RCC 7860 (cell line): ENCODE measurements around the gene KRT5.

Experiments
- DNase-seq: peaks from one replicate; pipeline ENCODE4 v3.0.0-alpha.2; 2015; ENCODE audit warnings: low spot score
- FAIRE-seq: peaks from 2 replicates; lab custom pipeline; 2012; peaks lifted over from hg19 to GRCh38; lab: Jason Lieb, UNC

The KRT5 gene

DNA sequence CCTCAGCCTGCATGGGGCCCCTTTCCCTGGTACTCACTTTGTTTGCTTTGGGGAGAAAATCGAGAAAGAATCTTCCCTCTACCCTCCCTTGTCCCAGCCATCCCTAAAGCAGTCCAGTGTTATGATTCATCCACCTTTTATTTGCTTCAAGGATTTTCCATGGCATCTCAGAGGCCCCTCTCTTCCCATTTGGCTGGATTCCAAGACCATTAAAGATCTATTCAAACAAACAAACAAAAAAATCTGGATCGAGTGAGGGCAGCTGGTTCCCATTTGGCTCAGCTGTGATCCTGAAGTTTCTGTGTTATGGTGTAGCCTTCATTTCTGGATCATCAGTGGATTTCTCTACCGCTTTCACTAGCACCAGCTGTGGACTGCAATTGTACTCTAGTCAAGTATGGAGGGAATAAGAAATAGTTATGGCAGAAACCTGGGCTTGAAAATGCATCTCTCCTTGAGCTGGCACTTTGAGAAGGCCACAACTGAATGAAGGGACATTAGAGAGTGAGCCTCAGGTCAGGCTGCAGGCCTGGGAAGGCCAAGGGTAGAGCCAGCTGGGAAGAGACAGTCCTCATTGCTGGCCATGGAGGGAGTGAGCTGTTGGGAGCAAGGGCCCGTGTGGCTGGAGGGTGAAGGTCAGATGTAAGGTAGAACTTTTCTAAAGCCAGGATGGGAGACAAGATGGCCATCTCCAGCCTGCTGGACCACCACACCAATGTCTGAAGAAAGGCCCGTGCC, 19.1 kb upstream of the KRT5 start:
- DNase-seq (no peak), FAIRE-seq (no peak)

DNA sequence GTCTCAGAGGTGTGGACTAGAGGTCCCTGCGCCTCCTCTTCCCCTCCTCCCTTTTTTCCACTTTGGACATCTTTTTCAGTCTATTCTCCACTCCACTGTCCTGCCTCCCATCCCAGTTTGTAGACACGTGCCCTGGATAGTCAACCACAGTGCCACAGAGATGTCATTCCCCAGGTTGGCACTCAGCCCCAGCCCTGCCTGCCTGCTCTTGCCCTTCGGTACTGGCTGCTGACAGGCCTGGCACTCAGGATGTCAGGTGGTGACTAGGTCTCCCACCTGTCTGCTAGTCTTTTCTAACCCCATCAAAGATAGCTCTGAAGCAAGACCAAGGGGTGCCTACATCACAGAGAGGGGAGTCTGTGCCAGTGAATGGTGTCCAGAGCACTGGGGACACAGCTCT, 16.9 kb upstream of the KRT5 start:
- FAIRE-seq (no peak), DNase-seq (no peak)

DNA sequence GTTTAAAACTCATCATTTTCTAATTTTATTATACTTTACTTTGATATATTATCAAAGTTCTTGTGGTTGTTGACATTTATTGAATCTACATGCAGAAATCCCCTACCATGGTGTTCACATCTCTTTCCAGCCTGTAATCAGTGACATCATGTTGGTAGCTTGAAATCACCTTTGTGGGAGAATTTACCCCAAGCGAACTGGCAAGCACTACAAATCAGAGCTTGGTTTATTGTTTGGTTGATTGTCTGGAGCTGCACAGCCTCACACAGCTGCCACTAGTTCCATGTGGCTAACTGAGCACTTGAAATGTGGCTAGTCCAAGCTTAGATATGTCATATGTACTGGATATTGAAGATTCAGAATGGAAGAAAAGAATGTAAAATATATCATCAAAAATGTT, 15.4 kb upstream of the KRT5 start:
- no peak for FAIRE-seq
- DNase-seq, result no peak

DNA sequence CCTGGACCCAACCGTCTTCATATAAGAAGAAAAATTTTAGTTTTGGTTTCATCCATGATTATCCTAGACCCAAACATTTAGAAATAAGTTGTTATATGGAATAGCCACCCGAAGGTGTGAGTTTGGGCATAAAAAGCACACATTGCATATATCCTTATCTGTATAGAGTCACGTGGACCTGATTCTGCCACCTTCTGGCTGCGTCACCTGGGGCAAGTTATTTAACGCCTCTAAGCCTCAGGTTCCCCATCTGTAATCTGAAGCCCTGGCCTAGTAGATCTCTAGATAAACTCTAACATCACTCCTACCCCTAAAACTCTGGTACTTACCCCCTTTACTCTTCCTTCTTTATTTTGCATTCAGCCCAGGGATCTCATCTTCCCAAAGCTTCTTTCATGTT, 14.3 kb upstream of the KRT5 start:
- DNase-seq, result no peak
- no peak for FAIRE-seq

DNA sequence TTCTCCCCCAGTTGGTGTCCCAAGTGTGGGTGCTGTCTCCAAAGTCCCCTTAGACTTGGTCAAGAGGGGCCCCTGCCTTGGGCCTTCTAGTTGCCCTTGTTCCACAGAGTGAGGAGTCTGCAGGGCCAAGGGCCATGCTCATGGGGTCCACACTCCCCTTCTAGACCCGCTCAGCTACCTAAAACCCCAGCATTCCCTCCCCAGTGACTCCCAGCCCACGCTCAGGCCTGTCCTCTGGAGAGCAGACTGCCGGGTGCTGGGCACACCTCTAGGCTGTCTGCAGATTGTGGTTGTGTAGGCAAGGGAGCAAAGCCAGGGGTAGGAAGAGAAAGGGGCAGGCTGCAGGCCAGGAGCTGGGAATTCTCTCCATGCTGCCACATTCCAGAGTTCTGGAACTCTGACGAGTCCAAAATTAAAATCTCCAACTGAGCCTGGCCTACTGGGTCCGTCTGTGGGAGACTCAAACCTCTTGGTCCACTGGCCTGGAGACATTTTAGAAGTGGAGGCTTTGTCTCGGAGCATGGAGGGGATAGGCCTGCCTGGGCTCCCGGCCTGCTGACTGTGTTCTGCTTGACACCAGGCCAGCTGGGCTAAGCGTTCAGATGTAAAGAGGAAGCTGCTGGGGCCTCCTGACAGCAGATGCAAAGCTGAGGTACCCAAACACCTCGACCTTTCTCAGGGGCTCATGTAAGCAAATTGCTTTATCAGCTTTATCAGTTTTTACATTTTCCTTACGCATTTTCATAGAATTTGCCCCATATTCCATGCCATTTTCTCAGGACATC, 13.7 kb upstream of the KRT5 start:
- DNase-seq (no peak), FAIRE-seq (no peak)

DNA sequence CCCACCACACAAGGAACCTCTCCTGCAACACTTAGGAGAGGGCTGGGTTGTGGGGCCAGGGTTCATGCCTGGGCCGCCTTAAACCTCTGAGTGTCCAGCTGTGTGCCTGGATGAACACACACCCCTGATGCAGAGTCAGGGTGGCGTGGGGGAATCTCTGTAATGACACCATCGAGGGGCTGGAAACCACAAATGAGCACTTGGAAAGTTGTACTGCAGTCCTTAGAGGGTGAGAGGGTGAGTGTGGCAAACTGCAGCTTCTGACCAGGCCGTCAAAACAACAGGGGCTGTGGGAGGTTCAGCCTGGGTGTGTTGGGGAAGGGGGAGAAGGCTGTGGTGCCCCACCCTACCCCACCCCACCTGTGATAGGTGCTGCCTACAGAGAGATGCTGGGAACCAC, 12.4 kb upstream of the KRT5 start:
- DNase-seq, result no peak
- no peak for FAIRE-seq

DNA sequence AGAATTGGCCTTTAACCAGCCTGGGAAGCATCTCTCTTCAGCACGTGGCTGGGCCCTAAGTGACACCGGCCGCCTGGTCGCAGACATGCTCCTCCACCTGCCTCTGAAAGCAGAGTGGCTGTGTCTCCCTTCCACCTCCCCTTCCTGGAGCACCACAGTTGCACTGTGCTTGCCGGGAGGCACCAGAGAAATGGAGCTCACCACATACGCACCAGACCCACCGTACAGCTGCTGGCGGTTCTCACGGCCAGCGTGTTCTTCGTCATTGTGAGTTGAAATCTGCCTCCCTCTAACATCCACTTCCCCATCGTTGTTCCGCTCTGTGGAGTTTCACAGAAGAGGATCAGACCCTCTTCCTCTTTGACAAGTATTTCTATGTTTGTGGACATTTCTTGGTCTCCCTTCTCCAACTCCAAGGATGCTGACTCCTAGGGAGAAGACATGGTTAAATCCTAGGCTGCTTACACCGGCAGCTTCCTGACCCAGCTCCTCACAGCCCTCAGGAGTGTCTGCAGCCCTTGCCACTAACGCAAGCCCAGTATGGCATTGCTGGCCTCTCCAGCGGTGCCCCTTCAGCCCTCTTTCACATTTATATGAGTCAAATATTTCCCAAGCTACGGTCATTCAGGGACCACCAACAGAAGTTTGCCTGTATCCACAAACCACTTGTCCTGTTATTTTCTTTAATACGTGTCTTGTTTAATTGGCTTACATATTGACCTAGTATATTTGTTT, 11.5 kb upstream of the KRT5 start:
- FAIRE-seq (no peak), DNase-seq (no peak)

DNA sequence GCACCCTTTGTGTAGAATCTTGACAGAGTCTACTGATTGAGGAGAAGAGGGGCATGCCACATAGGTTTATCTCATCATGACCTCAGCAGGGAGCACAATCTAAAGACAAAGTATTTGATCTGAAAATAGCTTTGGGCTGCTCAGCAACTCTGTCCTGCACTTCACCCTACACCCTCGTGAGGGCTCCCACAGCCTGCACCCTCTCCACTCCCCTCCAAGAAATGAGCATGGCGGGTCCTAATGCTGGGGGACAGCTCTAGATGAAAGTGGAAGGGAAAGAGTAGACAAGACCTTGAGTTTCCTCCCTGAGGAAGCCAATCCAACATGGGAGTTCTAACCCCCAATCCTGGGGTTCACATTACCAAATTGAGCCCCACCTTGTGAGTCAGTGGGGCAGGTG, 10.7 kb upstream of the KRT5 start:
- FAIRE-seq (no peak), DNase-seq (no peak)

DNA sequence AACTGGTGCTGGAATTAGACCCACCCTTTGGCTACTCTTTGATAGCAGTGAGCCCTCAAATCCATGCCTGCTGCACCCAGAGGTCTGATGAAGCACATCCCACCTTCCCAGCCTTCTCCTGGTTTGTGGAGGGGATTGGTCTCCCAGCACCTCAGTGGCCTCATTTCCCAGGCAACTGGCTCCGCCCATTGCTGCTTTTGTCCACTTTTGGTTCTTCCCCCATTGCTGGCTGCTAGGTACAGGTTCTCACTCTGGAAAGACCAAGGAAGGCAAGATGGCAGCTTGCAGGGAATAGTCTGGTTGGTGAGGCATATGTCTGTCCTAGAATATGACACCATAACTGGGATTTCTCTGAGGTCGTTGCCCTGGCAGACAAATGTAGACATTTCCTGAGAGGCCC, 10.2 kb upstream of the KRT5 start:
- DNase-seq (no peak), FAIRE-seq (no peak)

DNA sequence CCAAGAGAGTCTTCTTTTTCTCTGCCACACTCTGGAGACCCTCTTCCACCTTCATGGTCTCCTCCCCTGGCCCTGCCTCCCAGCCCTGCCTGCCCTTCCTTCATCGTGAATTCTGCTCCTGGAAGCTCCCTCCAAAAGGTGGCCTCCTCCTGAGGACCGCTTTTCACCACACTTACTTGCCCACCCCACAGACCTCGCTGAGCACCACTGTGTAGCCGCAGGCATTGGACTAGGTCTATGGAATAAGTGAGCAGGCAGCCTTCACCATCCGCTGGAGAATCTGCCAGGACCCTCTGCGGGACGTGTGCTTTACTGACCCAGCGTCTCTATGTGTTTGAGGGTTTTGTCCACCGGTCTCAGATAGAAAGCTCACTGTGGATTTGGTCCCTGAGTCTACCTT, 9.7 kb upstream of the KRT5 start:
- DNase-seq (no peak), FAIRE-seq (no peak)

DNA sequence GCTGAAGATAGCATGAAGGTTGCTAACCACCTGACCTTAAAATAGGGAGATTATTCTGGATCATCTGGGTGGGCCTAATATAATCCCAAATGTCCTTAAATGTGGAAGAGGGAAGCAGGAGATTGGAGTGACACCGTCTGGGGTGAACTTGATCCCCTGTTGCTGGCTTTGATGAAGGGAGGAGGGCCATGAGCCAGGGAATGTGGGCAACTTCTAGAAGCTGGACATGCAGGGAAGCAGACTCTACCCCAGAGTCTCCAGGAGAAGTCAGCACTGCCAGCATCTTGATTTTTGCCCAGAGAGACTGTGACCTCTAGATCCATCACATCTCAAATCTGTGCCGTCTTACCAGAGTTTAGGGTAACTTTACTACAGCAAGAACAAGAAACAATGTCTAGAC, 9.2 kb upstream of the KRT5 start:
- DNase-seq, result no peak
- FAIRE-seq, result no peak

DNA sequence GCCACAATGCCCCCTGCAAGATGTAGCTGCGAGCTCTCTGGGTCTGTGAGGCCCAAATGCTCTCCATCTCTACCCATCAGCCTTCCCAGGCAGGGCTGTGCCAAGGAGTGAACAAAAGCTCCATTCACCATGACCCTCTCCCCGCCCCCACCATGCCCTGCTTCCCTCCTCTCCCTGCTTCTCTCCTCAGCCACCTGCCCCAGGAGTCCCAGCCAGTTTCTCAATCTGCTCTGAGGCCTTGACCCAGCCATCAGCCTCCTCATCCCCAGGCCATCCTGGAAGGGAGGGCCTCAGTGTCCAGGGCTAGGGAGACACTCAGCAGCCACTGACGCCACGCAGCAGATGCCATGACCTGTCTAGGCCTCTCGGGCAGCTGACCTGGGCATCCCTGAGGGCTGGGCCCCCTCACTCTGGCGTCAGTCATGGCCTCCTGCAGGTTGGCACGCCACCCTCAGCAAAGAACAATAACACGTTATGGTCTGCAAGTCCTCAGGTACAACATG, 8.5 kb upstream of the KRT5 start:
- FAIRE-seq (no peak), DNase-seq (no peak)

DNA sequence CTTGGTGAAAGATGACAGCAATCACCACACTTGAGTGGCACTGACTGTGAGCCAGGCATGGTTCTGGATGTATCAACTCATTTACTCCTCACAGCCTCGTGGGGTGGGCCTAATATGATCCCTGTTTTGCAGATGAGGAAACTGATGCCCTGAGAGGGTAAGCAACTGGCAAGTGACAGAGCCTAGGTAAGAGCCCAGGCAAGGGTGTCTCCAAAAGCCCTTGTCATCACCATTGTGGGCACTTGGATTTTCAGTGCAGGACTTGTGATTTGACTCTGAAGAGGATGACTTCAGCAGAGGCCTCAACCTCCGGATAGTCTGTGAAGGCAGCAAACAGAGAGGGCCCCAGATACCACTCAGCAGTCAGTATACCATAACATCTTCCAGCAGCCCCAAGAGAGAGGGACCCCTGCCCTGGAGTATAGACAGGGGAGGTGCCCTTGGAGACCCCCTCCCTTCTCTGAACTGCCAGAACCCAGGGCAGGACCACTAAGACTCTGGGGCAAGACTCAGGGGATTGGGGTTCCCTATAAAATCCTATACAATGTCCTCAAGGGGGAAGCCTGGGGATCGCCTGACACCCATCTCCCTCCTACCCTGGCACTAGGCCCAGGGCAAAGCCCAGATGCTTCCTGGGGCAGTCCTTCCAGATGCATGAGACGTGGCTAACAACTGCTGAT, 7.1 kb upstream of the KRT5 start:
- no peak for DNase-seq
- FAIRE-seq, result no peak

DNA sequence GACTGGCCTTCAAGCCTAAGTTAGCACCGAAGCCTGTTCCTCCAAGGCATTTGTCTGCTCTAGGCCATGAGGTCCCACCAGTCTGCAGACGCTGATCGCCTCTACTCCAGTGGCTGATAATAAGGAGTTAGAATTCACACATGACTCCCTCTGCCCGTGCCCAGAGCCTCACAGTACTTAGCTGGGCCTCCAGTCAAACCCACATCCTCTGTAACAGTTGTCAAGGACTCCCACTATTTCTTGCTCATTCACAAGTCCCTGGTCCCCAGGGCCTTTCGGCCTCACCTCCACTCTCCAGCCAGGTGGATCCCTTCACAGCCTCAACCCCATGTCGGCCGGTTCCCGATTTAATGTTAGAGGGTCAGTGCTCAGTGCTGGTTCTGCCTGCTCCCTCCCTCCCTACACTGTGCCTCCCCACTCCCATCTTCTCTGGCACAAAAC, 6.3 kb upstream of the KRT5 start:
- DNase-seq (no peak), FAIRE-seq (no peak)

DNA sequence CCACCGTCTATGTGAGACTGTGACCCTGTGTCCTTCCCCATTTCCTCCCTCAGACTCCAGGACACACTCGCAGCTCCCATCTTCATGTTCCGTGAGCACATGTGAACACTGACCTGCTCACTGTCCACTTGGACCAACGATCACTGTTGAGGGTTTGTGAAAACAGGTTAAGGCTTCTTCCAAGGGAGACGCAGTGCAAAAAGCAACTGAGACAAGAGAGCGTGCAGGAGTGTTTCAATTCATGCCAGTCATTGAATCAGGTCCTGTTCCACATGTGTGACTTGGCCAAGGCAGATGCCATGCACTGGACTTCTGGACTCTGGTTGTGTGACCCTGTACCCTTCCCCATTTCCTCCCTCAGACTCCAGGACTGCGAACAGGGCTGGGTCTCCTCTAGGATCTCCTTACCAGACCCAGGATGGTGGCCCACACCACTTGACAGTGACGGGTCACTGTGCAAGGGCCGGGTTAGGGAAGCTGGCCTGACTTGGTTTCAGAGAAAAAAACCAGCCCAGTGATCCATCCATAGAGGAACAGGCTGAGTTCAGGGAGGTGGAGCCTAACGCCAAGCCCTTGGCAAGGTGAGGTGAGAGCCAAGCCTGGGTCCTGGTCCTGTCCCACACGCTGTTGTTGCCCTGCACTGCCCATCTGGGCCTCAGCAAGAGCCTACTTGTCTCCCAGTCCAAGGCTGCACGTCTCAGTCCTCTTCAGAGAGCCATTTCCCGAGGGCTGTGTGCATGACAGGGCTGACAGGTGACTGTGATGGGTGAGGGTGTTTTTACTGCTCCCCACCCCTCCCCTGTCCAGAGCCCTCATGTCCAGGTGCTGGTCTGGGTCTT, 5.7 kb upstream of the KRT5 start:
- DNase-seq (no peak), FAIRE-seq (no peak)

DNA sequence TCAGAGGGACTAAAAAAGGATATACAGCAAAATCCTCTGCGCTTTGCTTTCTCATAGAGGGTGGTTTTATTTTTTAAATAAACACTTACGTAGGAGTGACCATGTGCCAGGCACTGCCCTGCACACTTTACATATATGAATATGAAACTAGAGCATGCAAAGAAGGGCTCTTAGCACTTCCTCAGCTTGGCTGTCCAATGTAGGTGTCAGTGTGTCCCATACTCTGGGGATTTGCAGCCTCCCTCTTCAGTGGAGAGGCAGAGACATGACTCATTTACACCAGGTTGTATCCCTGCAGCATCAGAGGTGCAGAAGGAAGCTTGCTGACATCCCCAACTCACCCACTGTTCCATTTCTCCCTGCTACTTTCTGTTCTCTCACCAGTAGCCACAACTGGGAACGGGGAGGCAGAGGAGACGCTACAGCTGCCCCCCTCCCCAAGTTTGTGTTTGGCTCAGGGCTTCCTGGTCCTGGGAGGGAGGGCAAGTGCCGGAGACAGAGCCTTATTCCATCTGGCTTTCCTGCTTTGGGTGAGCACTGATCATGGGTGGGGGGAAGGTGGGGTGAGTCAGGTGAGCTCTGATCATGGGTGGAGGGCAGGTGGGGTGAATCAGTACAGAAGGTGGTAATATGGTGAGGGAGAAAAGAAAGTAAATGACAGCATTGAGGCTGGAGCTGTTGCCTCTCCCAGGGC, 4.9 kb upstream of the KRT5 start:
- FAIRE-seq, result no peak
- DNase-seq, result no peak

DNA sequence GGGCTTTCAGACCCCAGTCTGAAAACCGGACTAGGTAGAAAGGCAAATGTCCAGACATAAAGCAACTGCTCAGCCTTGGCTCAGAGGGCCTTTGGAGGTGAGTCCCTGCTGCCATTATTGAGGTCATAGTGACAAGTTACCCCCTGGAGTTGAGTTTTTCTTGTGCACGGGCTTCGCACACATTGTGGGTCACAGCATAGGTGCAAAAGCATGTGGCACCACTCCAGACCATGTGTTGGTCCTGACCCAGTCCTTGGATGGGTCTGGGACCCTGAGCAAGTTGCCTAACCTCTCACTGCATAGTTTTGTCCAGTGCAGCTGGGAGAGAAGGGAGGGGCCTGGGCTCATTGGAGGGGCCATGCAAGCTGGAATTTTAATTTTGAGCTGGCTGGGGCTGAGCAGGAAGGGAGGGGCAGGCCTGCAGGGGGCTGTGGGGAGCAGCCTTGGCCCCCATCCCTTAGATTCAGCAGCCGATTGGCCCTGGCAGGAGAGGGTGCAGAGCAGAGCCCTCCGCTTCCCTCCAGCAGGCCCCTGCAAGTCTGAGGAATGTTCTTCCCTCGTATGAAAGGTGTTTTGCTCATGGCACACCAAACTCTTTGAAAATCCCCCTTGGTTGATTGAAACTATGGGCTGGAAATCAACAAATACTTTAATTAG, 4.2 kb upstream of the KRT5 start:
- no peak for FAIRE-seq
- no peak for DNase-seq

DNA sequence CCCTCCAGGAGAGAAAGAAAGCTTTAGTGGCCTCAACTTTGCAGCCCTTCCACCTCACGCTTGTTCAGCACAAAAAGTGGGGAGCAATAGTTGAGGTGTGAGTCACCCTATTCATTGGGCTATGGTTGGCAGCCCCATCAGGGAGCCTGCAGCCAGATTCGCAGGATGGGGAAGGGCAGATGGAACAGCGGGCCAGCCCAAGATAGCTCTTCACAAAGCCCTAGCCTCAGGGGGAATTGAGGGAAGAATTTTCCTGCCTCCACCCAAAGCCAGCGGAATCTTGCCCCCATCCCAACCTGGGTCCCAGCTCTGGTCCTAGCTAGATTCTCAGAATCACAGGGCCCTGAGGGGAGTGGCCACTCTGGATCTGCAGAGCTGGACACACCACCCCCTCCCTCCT, 3.6 kb upstream of the KRT5 start:
- no peak for DNase-seq
- no peak for FAIRE-seq

DNA sequence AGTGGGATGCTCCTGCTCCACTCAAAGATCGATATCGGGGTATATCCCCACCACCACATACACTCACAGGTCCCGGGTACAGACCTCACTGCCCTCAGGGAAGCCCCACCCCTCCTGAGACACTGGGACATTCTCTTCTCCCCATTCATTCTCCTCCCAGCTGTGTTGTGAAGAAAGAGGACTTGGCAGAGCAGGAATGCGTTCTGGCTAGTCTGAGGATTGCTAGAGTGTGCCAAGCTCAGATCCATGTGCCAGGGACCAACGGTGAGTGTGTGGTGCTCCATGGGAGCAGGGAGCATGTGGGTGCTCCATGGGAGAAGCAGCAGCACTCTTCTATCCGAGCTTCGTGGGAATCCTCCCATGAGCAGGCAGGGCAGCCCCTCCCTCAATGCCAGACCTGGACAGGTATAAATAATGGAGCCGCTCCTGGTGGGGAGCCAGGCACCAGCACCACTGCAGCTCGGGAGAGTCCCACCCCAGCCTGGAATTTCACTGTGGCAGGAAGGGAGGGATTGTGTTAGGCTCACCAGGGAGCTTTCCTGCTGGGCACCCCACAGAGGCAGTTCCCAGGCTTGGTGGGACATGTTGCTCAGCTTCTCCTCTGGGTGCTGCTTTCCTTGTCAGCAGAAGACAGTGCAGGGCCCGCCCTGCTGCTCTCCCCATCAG, 2.3 kb upstream of the KRT5 start:
- DNase-seq, result no peak
- FAIRE-seq, result no peak
